Activated CD4-positive, CD25-positive, alpha-beta regulatory T cell treated with anti-CD3 and anti-CD28 coated beads, Interleukin-2, amount 50 U/mL, for 24 hours (primary cell): Measurements from ENCODE around the gene CLTCL1.

Experiments used
- ATAC-seq, 2 donors: fragments of 150-1000 bp; cut with Tn5 transposase; one replicate each; pipeline ENCODE4 v1.10.0; 2021; ENCODE audit warnings: mild to moderate bottlenecking in 1 of 2, moderate library complexity in 1 of 2

CLTCL1 gene

GRCh38 chr22:19149047-19149883 lies 142.3 kb downstream of the CLTCL1 start:
- ATAC-seq, result peak in 1 of 2 donors; percentile 5

- ATAC-seq, result no peak
These were observed 143.0 kb downstream of the CLTCL1 start for GRCh38 chr22:19148417-19149046.

GRCh38 chr22:19147195-19147780 lies 144.2 kb downstream of the CLTCL1 start:
- ATAC-seq, result no peak

DNA sequence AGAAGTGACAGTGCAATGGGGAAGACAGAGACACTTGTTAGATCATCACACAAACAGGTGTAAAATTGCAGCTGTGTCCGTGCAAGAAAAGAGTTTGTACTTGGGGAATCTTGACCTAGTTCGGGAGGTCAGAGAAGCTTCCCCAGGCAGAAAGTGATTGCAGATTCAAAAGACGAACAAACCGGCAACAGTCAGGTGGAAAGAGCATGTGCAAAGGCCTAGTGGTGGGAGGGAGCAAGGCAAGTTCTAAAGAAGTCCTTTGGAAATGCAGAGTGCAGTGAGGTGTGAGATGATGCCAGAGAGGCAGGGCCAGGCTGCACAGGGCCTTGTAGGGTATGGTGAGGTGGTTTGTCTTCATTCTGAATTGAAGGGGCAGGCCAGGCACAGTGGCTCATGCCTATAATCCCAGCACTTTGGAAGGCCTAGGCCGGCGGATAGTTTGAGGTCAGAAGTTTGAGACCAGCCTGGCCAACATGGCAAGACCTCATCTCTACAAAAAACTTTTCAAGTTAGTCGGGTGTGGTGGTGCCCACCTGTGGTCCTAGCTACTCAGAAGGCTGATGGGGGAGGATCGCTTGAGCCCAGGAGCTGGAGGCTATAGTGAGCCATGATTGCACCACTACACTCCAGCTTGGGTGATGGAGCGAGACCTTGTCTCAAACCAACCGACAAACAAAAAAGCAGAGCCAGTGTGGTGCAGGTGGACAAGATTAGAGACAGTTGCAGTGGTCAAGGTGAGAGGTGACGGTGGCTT lies 145.1 kb downstream of the CLTCL1 start:
- no peak for ATAC-seq

GRCh38 chr22:19143967-19144400 lies 147.5 kb downstream of the CLTCL1 start:
- peak; percentile 33 to 42 for ATAC-seq

GRCh38 chr22:19143212-19143611 lies 148.3 kb downstream of the CLTCL1 start:
- no peak for ATAC-seq

GRCh38 chr22:19142394-19142793 lies 149.1 kb downstream of the CLTCL1 start:
- ATAC-seq, result no peak

GRCh38 chr22:19139974-19140373 lies 151.5 kb downstream of the CLTCL1 start:
- no peak for ATAC-seq

- ATAC-seq, result no peak
These were observed 152.5 kb downstream of the CLTCL1 start for GRCh38 chr22:19139001-19139356.

DNA sequence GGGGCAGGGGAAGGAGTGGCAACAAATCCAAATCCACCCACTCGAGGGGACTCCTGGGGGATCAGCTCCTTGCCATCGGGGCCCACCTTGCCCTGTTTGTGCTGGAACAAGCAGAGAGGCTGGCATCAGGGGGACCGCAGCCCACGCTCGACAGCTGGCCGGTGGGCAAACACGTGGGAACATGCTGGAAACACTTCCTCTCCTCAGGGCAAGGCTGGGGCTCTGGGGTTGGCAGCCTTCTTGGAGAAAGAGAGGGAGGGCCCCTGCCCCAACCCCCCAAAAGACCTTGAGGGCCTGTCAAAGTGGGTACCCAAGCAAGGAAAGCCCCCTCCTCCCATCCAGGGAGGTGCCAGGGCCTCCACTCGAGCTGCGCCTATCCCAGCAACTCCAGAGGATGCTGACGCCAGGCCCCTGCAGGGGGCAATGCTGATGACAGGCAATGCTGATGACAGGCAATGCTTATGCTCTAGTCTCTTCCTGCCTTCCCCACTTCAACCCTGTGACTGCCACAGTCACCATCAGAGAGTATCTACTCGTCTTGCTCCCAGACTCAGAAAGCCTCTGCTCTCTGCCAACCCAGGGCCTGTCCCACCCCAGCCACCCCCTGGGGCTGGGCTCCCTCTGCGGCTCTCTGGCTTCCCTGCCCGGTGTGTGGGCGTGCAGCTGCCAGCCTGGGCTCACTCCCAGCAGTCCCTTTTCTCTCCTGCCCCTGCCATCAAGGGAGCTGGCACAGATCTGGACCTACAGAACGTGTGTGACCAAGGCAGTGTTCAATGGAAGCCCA lies 153.1 kb downstream of the CLTCL1 start:
- ATAC-seq, result no peak

GRCh38 chr22:19137384-19138216 lies 153.9 kb downstream of the CLTCL1 start:
- ATAC-seq, result no peak

GRCh38 chr22:19136915-19137314 lies 154.6 kb downstream of the CLTCL1 start:
- ATAC-seq, result no peak

DNA sequence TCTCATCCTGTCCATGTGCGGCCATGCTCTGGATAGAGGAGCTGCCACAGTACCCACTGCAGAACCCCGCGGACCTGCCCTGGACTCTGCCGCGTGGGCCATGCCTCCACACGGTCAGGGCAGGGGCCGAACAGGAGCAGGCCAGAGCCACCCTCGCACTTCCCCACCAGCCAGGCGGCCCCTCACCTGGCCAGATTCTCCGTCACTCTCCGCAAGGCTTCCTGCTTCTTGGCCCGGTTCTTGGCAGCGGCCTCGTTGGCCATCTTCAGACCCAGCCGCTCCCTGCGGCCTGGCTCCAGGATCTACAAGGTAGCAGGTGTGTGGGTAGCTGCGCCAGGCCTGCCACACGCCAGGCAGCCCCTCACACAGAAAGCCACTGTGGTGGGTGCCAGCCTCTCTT lies 156.6 kb downstream of the CLTCL1 start:
- no peak for ATAC-seq

- ATAC-seq, result no peak
These were observed 157.2 kb downstream of the CLTCL1 start for GRCh38 chr22:19134176-19134831.

- ATAC-seq, result no peak
These were observed 158.0 kb downstream of the CLTCL1 start for GRCh38 chr22:19133561-19133960.

- no peak for ATAC-seq
These were observed 158.7 kb downstream of the CLTCL1 start for GRCh38 chr22:19132693-19133400.

GRCh38 chr22:19132153-19132552 lies 159.4 kb downstream of the CLTCL1 start:
- ATAC-seq, result no peak

- no peak for ATAC-seq
These were observed 159.9 kb downstream of the CLTCL1 start for GRCh38 chr22:19131685-19132015.

DNA sequence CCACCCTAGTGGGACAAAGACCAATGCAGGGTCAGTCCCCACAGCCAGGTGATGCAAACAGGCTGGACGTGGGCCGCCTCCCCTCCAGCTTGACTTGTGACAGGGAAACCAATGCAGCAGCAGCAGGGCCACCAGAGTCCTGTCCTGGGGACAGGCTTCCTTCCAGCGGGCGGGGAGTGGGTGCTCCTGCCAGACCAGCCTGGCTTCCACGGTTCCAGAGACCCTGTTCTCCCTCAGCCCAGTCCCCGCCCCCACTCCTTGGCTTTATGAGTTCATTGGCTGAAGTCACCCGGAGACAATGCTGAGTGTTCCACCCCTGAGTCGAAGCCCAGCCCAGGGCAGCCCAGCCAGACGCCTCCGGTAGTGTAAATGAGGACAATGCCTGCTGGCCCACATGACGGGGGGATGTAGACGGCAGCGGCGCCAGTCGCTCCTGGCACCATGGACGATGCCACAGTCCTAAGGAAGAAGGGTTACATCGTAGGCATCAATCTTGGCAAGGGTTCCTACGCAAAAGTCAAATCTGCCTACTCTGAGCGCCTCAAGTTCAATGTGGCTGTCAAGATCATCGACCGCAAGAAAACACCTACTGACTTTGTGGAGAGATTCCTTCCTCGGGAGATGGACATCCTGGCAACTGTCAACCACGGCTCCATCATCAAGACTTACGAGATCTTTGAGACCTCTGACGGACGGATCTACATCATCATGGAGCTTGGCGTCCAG lies 160.4 kb downstream of the CLTCL1 start, which contains the start of gene TSSK2:
Gene TSSK2, plus strand, starts transcription at position 350 of the 726 bp plus-strand sequence. Its CDS starts 92 bp downstream, at position 442.
- no peak for ATAC-seq
